Hepatocyte (in vitro differentiated cells): Measurements from ENCODE around the gene BZW1.

ENCODE experiments used
- EZH2 ChIP-seq: fragments of 200-600 bp; sonication (generic); IDR thresholded peaks from 2 replicates; pipeline ENCODE4 v1.6.1; 2016; ENCODE audit warnings: antibody characterized with exemption, mild to moderate bottlenecking, borderline replicate concordance
- EZH2phosphoT487 ChIP-seq: fragments of 200-600 bp; sonication (generic); IDR thresholded peaks from one replicate; pipeline ENCODE4 v1.6.1; 2018; ENCODE audit warnings: antibody characterized with exemption, mild to moderate bottlenecking, low read depth, moderate library complexity; ENCODE audit not compliant: unreplicated experiment, severe bottlenecking
- TF ChIP-seq, protein P1 (sequence below): fragments of 200-600 bp; sonication (generic); IDR thresholded peaks from 2 replicates; pipeline ENCODE4 v1.5.1; 2016; ENCODE audit warnings: antibody characterized with exemption, mild to moderate bottlenecking; ENCODE audit not compliant: poor library complexity

DNA sequence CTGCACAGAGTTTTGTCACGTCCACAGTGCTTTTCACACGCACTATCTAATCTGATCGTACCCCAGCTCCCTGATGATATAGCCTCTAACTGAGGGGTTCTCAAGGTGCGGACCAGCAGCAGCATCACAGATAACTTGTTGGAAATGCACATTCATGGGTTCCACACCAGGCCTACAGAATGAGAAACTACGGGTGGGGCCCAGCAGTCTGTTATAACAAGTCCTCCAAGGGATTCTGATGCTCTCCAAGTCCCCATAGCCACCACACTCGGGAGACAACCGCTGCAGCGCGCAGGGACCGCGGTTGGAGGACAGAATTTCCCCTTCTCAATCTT lies 745 bp upstream of the BZW1 start:
- TF ChIP-seq, protein P1, sequence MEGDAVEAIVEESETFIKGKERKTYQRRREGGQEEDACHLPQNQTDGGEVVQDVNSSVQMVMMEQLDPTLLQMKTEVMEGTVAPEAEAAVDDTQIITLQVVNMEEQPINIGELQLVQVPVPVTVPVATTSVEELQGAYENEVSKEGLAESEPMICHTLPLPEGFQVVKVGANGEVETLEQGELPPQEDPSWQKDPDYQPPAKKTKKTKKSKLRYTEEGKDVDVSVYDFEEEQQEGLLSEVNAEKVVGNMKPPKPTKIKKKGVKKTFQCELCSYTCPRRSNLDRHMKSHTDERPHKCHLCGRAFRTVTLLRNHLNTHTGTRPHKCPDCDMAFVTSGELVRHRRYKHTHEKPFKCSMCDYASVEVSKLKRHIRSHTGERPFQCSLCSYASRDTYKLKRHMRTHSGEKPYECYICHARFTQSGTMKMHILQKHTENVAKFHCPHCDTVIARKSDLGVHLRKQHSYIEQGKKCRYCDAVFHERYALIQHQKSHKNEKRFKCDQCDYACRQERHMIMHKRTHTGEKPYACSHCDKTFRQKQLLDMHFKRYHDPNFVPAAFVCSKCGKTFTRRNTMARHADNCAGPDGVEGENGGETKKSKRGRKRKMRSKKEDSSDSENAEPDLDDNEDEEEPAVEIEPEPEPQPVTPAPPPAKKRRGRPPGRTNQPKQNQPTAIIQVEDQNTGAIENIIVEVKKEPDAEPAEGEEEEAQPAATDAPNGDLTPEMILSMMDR: no peak
- TF ChIP-seq EZH2: no peak
- TF ChIP-seq EZH2phosphoT487: no peak
